Keratinocyte (primary cell): ENCODE results near the gene TRIM14. TPM values are rescaled to one million over a fixed set of nuclear protein-coding genes. Genes with fewer than 3 reads are reported as not detected.

Source experiments
- DNase-seq: peaks from one replicate; pipeline ENCODE4 v3.0.0-alpha.2; 2011; ENCODE audit warnings: low read depth, missing footprints, low spot score
- FAIRE-seq: peaks from 2 replicates; lab custom pipeline; 2011; peaks lifted over from hg19 to GRCh38; lab: Jason Lieb, UNC
- H2AFZ ChIP-seq: 2 replicates; pipeline ENCODE4 v1.6.0; 2012; ENCODE audit warnings: low read length, control low read depth, inconsistent platforms; ENCODE audit not compliant: control insufficient read depth
- H3K27ac ChIP-seq: 2 replicates; pipeline ENCODE4 v1.5.1; 2011; ENCODE audit warnings: low read length; ENCODE audit not compliant: control insufficient read depth, insufficient read depth
- H3K27me3 ChIP-seq: 3 replicates; pipeline ENCODE4 v1.6.0; 2011; ENCODE audit warnings: low read length; ENCODE audit not compliant: control insufficient read depth, insufficient read depth; ENCODE audit errors: extremely low read depth
- H3K36me3 ChIP-seq, 2 experiments: 2 replicates in 1 of 2; 3 replicates in 1 of 2; pipeline ENCODE4 v1.5.1; 2011; ENCODE audit warnings: low read length in 2 of 2, mild to moderate bottlenecking in 1 of 2; ENCODE audit not compliant: control insufficient read depth in 2 of 2, insufficient read depth in 2 of 2; ENCODE audit errors: extremely low read depth in 1 of 2
- H3K4me1 ChIP-seq: 3 replicates; pipeline ENCODE4 v1.5.1; 2011; ENCODE audit warnings: low read length; ENCODE audit not compliant: control insufficient read depth, insufficient read depth; ENCODE audit errors: extremely low read depth
- H3K4me2 ChIP-seq: 3 replicates; pipeline ENCODE4 v1.6.0; 2011; ENCODE audit warnings: low read depth, low read length; ENCODE audit not compliant: control insufficient read depth, insufficient read depth; ENCODE audit errors: extremely low read depth
- H3K4me3 ChIP-seq, 3 experiments: fragments of 200-600 bp in 1 of 3; sonication (generic) in 1 of 3; 2 replicates in 2 of 3; 3 replicates in 1 of 3; pipeline ENCODE4 v1.5.1; 2011 to 2016; ENCODE audit warnings: low read length in 3 of 3, mild to moderate bottlenecking in 3 of 3, control low read depth in 2 of 3, inconsistent platforms in 1 of 3, low read depth in 1 of 3, mixed read lengths in 1 of 3, mixed run types in 1 of 3, moderate library complexity in 1 of 3; ENCODE audit not compliant: control insufficient read depth in 2 of 3, insufficient read depth in 2 of 3; ENCODE audit errors: extremely low read depth in 1 of 3
- H3K79me2 ChIP-seq: 2 replicates; pipeline ENCODE4 v1.6.0; 2012; ENCODE audit warnings: low read length; ENCODE audit not compliant: control insufficient read depth, insufficient read depth
- H3K9ac ChIP-seq: 3 replicates; pipeline ENCODE4 v1.6.0; 2011; ENCODE audit warnings: low read length; ENCODE audit not compliant: control insufficient read depth, insufficient read depth; ENCODE audit errors: extremely low read depth
- H3K9me1 ChIP-seq: 3 replicates; pipeline ENCODE4 v1.6.0; 2011; ENCODE audit warnings: low read length; ENCODE audit not compliant: control insufficient read depth, insufficient read depth; ENCODE audit errors: extremely low read depth
- H3K9me3 ChIP-seq: 2 replicates; pipeline ENCODE4 v1.5.1; 2012; ENCODE audit warnings: low read depth, low read length; ENCODE audit not compliant: control insufficient read depth
- H4K20me1 ChIP-seq: 3 replicates; pipeline ENCODE4 v1.6.0; 2011; ENCODE audit warnings: low read length; ENCODE audit not compliant: control insufficient read depth, insufficient read depth; ENCODE audit errors: extremely low read depth
- EZH2 ChIP-seq: IDR thresholded peaks from one replicate; pipeline ENCODE4 v1.6.1; 2012; ENCODE audit warnings: inconsistent platforms, mild to moderate bottlenecking, low read length, moderate library complexity
- dilution Hi-C: fragments of 300-500 bp; cut with MboI; formaldehyde crosslinking; loops from one replicate; pipeline ENCODE4 v1.7.0; 2020; ENCODE audit warnings: low sequenced_read_pairs; ENCODE audit not compliant: extremely low pct_ligation_motif_present
- polyA plus RNA-seq, 5 experiments: library from polyadenylated mRNA; depleted of rRNA in 3 of 5; stranded (reverse) in 3 of 5; stranded (forward) in 1 of 5; unstranded in 1 of 5; fragments of >200 nt; gene quantifications; 1 replicate in 1 of 5; 2 replicates in 3 of 5; 3 replicates in 1 of 5; pipeline versions ENCODE4 v1.2.1 to v1.2.3, GENCODE V29; 2011 to 2012; ENCODE audit warnings: missing spikeins in 2 of 5, low read depth in 1 of 5, low replicate concordance in 1 of 5
- TF ChIP-seq, protein P1 (sequence below), 3 experiments: IDR thresholded peaks in 1 of 3; conservative IDR thresholded peaks in 1 of 3; optimal IDR thresholded peaks in 1 of 3; 2 replicates in 2 of 3; 3 replicates in 1 of 3; pipeline versions ENCODE3 to v1.5.1; 2011; ENCODE audit warnings: low read length in 3 of 3, mild to moderate bottlenecking in 3 of 3, moderate library complexity in 2 of 3, control low read depth in 1 of 3, inconsistent platforms in 1 of 3; ENCODE audit not compliant: insufficient read depth in 2 of 3; ENCODE audit errors: extremely low read depth in 1 of 3

TRIM14 gene
- polyA plus RNA-seq, 1 donor (not counting 4 experiments of a cell fraction or from before 2014, with no cell fraction given), result 22.1 TPM

DNA sequence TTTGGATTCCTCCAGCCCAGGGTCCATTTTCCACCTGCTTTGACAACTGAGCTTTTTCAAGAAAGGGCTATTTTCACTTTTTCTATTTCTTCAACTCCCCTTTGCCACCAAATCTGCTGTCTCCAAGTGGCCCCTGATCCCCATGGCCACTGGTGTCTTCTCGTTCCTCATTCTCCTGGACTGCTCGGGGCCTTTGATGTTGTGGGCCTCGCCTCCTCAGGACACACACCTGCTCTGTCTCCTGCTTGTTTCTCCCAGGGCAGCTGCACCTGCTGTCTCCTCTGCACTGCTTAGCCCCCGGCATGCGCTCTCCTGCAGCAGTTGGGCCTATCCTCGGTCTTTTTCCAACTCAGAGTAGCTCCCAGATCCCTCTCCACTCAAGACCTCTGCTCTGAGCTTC is 78.8 kb downstream of the TRIM14 start:
- no peak for FAIRE-seq
- Histone ChIP-seq H3K27ac (no peak overlapping the region), H3K4me1 (peaks cover 7% of the 10 kb centered on the region), H3K36me3 (no peaks in the 10 kb centered on the region), H3K9ac (no peak overlapping the region), H3K4me3 (no peak overlapping the region), H3K79me2 (no peaks in the 10 kb centered on the region), H2AFZ (no peak overlapping the region), H3K9me3 (no peaks in the 10 kb centered on the region), H3K9me1 (no peaks in the 10 kb centered on the region), H3K4me2 (no peak overlapping the region), H4K20me1 (no peaks in the 10 kb centered on the region), H3K27me3 (no peaks in the 10 kb centered on the region)
- DNase-seq, result no peak
- TF ChIP-seq, protein P1, sequence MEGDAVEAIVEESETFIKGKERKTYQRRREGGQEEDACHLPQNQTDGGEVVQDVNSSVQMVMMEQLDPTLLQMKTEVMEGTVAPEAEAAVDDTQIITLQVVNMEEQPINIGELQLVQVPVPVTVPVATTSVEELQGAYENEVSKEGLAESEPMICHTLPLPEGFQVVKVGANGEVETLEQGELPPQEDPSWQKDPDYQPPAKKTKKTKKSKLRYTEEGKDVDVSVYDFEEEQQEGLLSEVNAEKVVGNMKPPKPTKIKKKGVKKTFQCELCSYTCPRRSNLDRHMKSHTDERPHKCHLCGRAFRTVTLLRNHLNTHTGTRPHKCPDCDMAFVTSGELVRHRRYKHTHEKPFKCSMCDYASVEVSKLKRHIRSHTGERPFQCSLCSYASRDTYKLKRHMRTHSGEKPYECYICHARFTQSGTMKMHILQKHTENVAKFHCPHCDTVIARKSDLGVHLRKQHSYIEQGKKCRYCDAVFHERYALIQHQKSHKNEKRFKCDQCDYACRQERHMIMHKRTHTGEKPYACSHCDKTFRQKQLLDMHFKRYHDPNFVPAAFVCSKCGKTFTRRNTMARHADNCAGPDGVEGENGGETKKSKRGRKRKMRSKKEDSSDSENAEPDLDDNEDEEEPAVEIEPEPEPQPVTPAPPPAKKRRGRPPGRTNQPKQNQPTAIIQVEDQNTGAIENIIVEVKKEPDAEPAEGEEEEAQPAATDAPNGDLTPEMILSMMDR (optimal IDR thresholded peaks at IDR 0.05 in 1 of 3, IDR thresholded peaks at IDR 0.05 in 1 of 3, conservative IDR thresholded peaks at IDR 0.05 in 1 of 3; ENCODE audit: extremely low read depth in 1 of 3, insufficient read depth in 2 of 3, low read length in 3 of 3), result no peak
- TF ChIP-seq EZH2, result no peak
- dilution Hi-C loops, result no loop called here

- Histone ChIP-seq H3K4me1 (peaks cover 8% of the 10 kb centered on the region), H2AFZ (no peak overlapping the region), H3K27ac (no peak overlapping the region), H3K4me2 (no peak overlapping the region), H3K36me3 (no peaks in the 10 kb centered on the region), H3K9ac (no peak overlapping the region), H3K4me3 (no peak overlapping the region), H4K20me1 (no peaks in the 10 kb centered on the region), H3K9me1 (no peaks in the 10 kb centered on the region), H3K27me3 (no peaks in the 10 kb centered on the region), H3K9me3 (no peaks in the 10 kb centered on the region), H3K79me2 (no peaks in the 10 kb centered on the region)
- dilution Hi-C loops, result no loop called here
- no peak for DNase-seq
- no peak for TF ChIP-seq EZH2
- TF ChIP-seq, protein P1 (optimal IDR thresholded peaks at IDR 0.05 in 1 of 3, IDR thresholded peaks at IDR 0.05 in 1 of 3, conservative IDR thresholded peaks at IDR 0.05 in 1 of 3; ENCODE audit: extremely low read depth in 1 of 3, insufficient read depth in 2 of 3, low read length in 3 of 3), result no peak
- no peak for FAIRE-seq
Measured at GRCh38 chr9:98039607-98040017, 79.4 kb downstream of the TRIM14 start.
